HG02678 (cell line): ENCODE results near the gene PAK1.
"Not testable (repeated sequence)": the region's sequence is repeated elsewhere in the genome, so short reads cannot be mapped to it uniquely, and the experiment has no call there.

Experiments used
- ATAC-seq: cut with Tn5 transposase; IDR thresholded peaks from one replicate; pipeline ENCODE4 v1.9.1; 2021; ENCODE audit warnings: mild to moderate bottlenecking, moderate library complexity; ENCODE audit not compliant: unreplicated experiment

PAK1 gene

DNA sequence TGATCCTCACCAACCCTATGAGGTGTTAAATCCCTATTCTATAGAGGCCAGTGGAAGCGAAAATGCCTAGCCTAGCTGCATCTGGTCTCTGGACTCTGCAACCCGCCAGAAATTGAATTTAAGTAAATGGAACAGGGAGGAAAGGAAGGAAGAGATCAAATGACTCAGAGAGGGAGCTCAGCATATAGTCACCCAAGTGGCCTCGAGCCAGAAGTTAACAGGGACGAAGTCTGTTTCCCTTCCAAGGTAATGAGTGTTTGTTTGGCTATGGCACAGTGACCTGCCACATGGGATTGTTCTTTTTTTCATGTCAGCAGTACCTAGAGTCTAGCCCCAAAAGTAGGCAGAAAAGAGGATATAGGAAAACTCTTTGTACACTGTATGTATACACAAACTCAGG, 66.3 kb downstream of the PAK1 start:
- no peak for ATAC-seq

DNA sequence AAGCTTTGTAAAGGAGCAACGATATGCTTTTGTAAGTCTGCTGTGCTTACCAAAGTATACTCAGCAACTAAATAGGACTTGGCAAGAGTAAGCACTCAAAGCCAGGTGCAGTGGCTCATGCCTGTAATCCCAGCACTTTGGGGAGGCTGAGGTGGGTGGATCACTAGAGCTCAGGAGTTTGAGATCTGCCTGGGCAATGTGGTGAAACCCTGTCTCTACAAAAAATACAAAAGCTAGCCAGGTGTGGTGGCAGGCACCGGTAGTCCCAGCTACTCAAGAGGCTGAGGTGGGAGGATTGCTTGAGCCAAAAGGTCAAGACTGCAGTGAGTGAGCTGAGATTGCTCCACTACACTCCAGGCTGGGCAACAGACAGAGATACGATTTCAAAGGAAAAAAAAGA, 67.5 kb downstream of the PAK1 start:
- ATAC-seq = no peak

DNA sequence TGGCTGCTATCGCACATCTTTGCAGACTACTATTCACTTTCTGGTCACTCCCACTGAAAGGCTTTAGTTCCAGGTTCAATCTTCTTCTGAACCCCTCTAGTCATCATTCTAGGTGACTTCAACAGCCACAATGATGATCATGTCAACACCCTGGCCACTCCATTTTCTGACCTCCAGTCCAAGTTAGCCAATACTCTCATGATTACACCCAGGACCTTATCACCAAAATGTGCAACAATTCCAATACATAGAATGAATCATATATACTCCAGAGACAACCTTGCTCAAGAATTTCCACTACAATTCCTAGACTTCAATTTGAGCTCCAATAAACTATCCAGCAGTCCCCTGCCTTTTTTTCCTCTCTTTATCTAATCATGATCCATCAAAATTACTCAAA, 70.7 kb downstream of the PAK1 start:
- no peak for ATAC-seq

DNA sequence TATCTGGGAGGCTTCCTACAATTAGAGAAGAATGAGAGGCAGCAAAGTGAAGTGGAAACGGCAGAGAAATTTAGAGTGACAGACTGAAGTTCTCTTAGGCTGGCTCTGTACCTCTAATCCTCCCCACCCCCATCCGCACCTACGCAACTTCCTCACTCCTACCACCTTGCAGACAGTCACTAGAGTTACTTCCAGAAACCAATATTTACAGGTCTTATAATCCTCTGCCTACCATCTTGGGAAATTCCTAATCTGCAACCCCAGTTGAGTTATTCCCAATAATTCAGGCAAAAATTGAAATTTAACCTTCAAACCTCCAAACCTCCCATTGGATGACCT, 71.7 kb downstream of the PAK1 start:
- no peak for ATAC-seq

DNA sequence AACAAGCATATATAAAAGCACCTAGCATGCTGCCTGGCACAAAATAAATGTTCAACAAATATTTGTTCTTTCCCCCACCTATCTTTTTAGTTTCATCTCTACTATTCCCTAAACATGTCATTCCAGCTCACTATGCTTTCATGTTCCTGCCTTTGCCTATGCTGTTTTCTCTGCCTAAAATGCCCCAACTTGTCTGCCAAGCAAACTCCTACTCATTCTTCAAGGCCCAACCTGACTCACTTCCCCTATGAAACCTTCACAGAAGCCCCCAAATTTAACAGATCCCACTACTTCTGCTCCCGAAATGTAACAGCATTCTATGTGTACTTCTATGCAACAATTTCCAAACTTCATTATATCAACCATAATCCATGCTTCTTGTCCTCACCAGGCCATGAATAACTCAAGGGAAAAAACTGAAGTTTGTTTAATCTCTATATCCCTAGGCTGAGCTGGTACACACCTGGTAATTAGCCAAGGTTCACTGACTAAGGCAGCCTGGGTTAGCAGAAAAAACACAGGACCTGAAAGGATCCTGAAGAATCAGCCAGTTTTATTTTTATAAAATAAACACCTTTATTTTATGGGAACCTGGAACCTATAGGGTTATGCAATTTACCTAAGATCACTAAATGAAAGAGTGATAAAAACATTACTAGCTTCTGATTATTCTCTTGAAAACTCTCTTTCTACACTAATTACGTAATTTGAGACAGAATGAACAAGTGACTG, 72.2 kb downstream of the PAK1 start:
- ATAC-seq = no peak

DNA sequence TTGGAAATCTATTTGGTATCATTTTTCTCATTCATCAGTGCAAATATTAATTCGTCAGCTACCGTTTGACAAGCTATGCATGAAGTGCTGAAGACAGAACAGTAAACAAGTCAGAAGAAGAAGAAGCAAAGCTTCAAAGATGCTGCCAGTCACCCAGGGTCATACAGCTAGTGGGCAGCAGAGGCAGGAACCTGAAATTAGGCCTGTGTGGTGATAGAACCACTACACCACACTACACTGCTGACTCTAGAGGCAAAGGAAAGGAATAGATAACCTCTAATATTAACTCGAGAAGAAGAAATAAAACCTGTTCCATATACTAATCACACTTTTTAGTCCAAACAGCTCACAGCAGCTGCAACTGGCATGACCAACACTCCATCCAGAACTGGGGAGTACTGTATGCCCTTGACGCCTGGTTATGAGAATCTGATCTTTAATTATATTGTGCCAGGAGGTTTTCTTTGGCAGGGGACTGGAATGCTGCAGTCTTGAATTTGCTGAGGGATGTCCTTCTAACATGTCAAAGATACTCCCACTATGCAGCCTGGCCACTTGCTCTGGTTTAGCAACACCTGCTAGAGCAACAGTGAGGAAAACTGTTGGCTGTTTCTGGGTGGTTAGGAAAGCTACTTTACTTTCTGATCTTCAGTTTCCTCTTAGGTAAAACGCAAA, 73.0 kb downstream of the PAK1 start:
- ATAC-seq = no peak

DNA sequence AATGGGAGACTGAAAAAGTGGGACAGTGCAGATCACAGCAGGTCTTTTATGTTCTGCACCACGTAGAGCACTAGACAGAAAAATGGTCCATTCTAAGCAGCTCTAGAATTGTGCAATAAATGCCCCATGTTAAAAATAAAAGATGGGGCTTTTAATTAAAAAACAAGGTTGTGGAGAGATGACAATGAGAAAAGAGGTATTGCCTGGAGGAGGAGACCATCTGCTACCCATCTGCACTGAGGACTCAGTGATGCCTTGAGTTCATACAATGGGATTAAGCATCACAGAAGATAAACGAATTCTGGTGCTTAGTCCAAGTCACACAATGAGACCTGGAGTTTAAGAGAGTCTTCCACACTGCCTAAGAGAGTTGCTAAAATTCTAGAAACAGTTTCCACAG, 73.6 kb downstream of the PAK1 start:
- no peak for ATAC-seq

DNA sequence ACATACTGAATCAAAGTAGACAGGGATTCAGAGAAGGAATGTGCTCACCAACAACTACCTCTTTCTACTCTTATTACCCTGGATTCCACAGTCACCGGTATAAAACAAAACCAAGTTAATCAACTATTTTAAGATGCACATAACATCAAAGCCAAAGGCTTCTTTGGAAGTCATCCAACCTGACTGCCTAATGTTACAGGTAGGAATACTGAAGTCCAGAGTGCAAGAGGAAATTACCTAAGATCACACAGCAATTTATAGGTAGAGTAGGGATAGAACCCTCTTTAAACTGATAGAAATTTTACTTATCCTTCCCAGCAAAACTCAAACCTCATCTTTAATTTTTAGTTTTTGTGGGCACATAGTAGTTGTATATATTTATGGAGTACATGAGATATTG, 76.3 kb downstream of the PAK1 start:
- no peak for ATAC-seq

DNA sequence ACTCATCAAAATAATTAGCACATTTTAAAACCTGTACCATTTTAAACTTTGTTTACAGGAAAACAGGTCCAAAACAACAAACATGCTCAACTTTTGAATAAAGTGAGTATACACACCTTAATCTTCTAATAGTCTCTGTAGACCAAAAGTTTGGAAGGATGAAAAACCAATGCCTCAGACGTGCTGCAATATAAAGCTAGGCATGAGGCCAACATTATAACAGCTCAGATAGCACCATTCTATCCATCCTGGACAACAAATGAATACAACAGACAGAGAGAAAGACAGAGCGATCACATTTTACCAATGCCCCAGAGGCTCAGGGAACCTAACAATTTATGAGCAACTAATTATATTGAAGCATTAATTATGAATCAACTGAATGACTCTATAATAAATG, 77.0 kb downstream of the PAK1 start:
- ATAC-seq = no peak

DNA sequence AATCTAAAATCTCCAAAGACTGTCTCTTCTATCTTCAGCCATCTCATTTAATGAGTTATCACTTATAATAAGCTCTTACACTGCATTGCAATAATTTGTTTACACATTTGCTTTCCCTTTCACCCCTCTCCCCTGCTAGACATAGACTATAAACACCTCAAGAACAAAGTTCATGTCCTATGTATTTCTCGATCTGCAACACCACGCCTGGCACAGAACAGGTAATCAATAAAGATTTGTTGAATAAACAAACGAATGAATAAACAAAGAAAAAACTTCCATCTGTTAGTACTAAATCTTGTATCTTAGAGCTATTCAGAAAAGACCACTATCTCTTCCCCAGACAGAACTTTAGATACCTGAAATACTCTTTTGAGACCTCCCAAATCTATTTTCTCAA, 77.6 kb downstream of the PAK1 start:
- ATAC-seq = no peak

DNA sequence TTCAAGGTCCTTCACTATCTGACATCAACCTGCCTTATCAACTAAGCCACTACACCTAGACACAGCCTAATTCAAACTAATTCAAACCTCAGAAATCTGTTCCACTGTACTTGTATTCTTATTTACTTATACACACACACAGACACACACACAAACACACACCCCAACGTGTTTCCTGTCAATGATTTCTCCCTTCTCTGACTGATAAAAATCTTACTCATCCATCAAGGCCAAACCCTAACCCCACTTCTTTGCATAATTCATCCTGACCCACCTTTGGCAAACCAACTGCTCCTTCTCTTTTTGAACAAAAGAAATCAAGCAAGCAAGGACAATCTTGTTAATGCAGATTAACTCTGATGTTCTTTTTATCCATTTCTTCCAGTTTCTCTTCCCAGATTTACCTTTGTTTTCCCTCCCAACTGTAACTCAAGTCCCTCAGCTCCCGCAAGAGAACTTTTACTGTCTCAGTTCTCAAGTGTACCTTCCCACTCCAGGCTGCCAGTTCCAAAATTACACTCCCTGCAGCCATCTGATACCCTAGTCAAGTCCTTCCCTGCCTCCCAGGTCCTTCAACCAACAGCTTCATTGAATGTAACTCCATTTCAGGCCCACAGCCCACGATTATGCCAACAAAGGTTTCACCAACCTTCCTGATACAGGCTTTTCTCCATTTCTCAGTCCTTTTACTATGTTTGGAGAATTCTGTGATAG, 78.3 kb downstream of the PAK1 start:
- ATAC-seq = no peak

DNA sequence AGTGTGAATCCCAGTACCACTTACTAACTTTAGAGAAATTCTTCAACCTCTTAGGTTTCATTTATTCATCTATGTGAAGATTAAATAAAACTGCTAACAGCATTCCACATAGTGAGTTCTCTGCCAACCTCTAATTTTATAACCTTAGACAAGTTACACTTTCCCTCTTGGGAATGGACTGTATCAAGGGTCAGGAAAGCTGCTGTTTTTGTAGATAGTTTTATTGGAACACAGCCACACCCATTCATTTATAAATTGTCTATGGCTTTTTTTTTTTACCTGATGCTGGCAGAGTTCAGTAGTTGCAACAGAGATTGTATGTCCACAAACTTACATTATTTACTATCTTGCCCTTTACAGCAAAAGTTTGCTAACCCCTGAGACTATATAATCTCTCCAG, 81.1 kb downstream of the PAK1 start:
- ATAC-seq = no peak

DNA sequence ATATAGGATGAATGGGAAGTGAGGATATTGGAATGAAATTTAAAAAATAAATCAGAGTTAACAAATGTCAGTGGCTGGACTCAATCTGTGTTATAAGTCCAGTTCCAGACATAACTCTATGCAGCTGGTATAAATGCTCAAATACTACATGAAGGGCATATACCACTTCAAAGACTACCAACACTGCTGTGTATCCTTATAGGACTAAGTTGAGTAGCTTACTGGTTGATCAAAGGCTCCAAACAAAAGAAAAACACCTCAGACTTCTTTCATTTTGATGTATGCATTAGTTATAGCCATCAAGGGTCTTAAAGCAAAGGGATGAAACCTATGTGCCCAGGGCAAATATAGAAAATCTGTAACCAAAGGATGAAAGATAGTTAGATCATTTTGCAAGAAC, 86.2 kb downstream of the PAK1 start:
- no peak for ATAC-seq

DNA sequence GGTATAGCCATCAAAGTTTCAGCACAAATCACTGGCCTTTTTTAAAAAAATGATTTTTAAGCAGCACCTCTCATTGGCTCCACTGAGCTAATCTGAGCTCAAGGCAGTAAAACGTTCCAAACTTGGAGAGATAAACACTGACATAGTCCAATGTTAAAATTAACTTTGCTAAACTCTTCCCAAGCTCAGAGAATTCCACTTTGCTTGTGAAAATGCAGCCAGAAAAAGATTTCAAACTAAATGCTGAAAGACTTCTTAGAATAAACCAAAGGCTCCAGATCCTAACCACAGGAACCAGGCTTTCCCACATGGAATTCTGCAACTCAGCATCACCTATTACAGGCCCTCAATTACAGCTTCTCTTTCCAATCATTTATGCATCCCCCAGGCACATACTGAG, 87.7 kb downstream of the PAK1 start:
- ATAC-seq = no peak

DNA sequence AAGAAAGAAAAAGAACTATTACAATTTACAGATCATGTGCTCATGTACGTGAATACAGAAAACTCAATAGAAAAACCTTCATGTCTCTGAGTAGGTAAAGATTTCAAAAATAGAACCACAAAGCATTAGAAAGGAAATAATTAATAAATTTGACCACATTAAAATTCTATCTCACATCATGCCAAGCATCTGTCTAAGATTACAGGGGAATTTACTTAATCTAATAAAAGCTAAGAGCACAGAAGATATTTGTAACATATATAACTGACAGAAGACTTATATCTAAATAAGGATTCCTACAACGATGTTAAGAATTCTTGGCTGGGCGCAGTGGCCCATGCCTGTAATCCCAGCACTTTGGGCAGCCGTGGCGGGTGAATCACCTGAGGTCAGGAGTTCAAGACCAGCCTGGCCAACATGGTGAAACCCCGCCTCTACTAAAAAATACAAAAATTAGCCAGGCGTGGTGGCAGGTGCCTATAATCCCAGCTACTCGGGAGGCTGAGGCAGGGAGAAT, 88.6 kb downstream of the PAK1 start:
- not testable (repeated sequence) for ATAC-seq

DNA sequence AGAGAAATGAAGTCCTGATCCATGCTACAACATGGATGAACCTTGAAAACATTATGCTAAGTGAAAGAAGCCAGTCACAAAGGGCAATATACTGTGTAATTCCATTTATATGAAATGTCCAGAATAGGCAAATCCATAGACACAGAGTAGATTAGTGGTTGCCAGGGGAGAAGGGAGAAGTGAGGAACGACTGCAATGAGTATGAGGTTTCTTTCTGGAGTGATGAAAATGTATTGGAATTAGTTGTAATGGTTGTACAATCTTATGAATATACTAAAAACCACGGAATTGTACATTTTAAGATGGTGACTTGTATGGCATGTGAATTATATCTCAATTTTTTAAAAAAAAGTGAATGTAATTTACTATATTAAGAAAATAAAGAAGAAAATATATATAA, 89.3 kb downstream of the PAK1 start:
- ATAC-seq = no peak

DNA sequence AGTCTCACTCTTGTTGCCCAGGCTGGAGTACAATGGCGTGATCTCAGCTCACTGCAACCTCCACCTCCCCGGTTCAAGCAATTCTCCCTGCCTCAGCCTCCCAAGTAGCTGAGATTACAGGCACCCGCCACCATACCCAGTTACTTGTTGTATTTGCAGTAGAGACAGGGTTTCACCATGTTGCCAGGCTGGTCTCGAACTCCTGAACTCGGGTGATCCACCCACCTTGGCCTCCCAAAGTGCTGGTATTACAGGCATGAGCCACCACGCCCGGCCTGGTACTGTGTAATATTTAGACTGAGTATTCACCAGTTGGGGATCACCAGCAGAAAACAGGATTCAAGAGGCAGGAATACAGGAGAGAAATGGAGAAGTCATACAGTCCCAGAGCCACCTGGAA, 90.5 kb downstream of the PAK1 start:
- not testable (repeated sequence) for ATAC-seq

DNA sequence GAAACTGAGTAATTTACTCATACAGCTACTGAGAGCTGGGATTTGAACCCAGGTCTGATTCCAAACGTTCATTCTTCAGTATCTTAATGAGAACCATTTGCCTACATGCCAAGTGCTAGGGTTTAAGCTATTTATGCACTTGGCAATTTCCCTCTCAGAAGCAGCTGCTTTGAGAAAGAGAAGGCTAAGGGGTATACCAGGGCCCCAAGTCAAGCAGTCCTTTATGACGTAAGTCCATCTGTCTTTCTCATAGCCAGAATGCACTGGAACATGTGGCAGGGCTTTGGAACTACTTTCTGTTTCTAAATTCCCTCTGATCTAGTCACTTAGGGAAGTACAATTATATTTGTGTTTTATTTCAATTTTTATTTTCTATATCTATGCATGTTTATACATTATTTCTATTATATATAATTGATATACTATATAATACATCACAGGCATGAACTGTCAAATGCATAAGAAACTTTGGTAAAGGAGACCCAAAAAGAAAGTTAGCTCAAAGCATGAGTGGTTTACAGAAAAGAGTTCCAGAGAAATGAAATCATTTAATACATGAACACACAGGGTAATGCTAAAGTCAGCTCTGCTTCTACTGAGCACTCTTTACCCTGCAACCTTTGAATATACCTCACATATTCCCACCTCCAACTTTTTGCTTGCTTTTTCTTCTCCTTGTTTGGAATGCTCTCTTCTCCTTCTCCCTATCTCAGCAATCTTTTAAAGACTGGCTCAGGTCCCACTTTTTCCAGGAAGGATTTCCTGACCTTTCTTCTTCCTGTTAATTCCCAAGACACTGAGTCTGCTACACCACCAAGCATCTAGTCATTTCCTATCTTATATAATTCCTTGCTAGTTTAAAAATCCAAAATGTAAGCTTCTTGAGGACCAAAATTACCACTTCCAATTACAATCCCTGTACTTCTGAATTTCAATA, 91.9 kb downstream of the PAK1 start:
- ATAC-seq = no peak

DNA sequence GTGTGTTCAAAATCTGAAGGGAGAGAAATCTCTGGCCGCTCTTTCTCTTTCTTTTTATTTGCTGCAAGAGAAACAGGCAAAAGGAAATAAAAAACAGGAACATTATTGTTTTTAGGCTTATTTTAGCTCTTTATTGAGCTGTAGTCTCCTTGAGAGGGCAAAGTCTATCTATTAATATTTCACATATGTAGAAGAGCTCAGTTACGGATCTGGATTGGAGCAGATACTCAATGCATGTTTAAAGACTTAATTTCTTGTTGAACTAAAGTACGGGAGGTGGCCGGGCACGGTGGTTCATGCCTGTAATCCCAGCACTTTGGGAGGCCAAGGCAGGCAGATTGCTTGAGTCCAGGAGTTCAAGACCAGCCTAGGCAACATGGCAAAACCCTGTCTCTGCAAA, 94.0 kb downstream of the PAK1 start:
- ATAC-seq = no peak

DNA sequence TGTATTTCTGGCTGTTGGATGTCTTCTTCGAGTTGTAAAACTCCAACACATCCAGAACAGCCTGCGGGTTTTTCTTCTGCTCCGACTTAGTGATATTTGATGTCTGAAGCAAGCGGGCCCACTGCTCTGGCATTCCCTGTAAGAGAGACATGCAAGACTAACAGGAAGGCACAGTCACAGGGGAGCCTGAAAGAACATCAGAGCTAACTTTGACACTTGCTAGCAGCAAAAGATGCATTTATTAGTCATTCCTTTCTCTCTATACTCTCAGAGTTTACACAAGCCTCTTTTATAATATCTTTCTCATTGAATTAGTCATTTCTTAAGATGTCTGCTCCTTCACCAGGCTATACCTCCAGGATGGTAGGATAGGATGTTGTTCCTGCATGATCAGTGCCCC, 94.6 kb downstream of the PAK1 start:
- ATAC-seq = no peak

DNA sequence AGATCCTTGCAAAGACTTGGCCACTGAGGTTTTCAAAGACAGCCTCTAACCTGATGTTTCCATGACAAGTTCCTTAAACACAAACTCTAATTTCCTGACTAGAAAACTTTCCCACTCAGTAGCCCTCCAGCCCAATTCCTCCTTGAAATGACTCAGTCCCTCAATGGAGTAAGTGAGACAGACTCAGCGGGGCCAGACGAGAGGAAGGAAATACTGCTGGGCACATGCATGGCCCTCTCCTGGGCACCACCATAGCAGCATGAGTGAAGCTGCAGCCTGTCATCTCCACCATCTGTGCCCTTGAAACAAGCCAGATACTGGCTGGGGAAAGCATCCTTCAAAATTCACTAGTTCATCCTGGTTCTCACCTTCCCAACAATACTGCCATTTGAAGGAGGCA, 96.2 kb downstream of the PAK1 start:
- no peak for ATAC-seq
